ENCODE measurements around the gene TNFAIP1. TPM values are rescaled to one million over a fixed set of nuclear protein-coding genes. Genes with fewer than 3 reads are reported as not detected.

Gene TNFAIP1
- 90.0 and 99.9 TPM in 2 replicates for total RNA-seq

GRCh38 chr17:28335201-28335958 lies at the start of gene TNFAIP1, which contains the start of gene IFT20:
TSS of gene TNFAIP1 (plus strand) at chr17:28335761. CDS start at chr17:28339522, 3,761 bp downstream.
TSS of gene IFT20 (minus strand) at chr17:28335472. CDS start at chr17:28331985, 3,487 bp downstream.

GRCh38 chr17:28318759-28319597 lies 16.6 kb upstream of the TNFAIP1 start, which contains the start of gene TMEM97:
TSS of gene TMEM97 (plus strand) at chr17:28319200. CDS start at chr17:28319240, 40 bp downstream.

GRCh38 chr17:28357061-28357900 lies 21.7 kb downstream of the TNFAIP1 start, which contains the start of gene POLDIP2:
TSS of gene POLDIP2 (minus strand) at chr17:28357527. CDS start at chr17:28357448, 79 bp downstream.

GRCh38 chr17:28364665-28365363 lies 29.3 kb downstream of the TNFAIP1 start, which contains the start of gene SEBOX:
TSS of gene SEBOX (minus strand) at chr17:28365199. CDS start at chr17:28365151, 48 bp downstream.

GRCh38 chr17:28370035-28370743 lies 34.6 kb downstream of the TNFAIP1 start, which contains the start of gene VTN:
TSS of gene VTN (minus strand) at chr17:28370307. CDS start at chr17:28370203, 104 bp downstream.

GRCh38 chr17:28371245-28372202 lies 36.0 kb downstream of the TNFAIP1 start, which contains the start of gene SARM1:
TSS of gene SARM1 (plus strand) at chr17:28371694. CDS start at chr17:28372033, 339 bp downstream.

Other genes starting within 250 kb of the TNFAIP1 start
- 16.7 and 26.8 TPM in 2 replicates for gene TMEM97, start 16.6 kb upstream of the TNFAIP1 start, total RNA-seq
- gene IFT20, start 289 bp upstream of the TNFAIP1 start, total RNA-seq: 40.3 and 50.6 TPM in 2 replicates
- gene POLDIP2, start 21.8 kb downstream of the TNFAIP1 start, total RNA-seq: 90.8 and 92.3 TPM in 2 replicates
- gene SEBOX, start 29.4 kb downstream of the TNFAIP1 start, total RNA-seq: not detected in 2 replicates
- gene VTN, start 34.5 kb downstream of the TNFAIP1 start, total RNA-seq: 0.10 TPM in 1 of 2 replicates, not detected in the other
- 4.2 and 6.2 TPM in 2 replicates for gene SARM1, start 35.9 kb downstream of the TNFAIP1 start, total RNA-seq
- gene SLC46A1, start 70.5 kb downstream of the TNFAIP1 start, total RNA-seq: 1.3 and 2.5 TPM in 2 replicates
- gene SLC13A2, start 137.9 kb downstream of the TNFAIP1 start, total RNA-seq: not detected in 2 replicates
- gene FOXN1, start 170.6 kb downstream of the TNFAIP1 start, total RNA-seq: not detected in 2 replicates
- gene UNC119, start 216.9 kb downstream of the TNFAIP1 start, total RNA-seq: 23.1 and 27.1 TPM in 2 replicates
- 56.3 and 63.7 TPM in 2 replicates for gene PIGS, start 235.8 kb downstream of the TNFAIP1 start, total RNA-seq
- gene ALDOC, start 241.1 kb downstream of the TNFAIP1 start, total RNA-seq: 12.4 and 22.5 TPM in 2 replicates